Thymus (tissue), 11 donors: Measurements from ENCODE around the gene BRD3OS. TPM values are rescaled to one million over a fixed set of nuclear protein-coding genes. Genes with fewer than 3 reads are reported as not detected.

Experiments used
- DNase-seq, 9 donors: peaks; one replicate each; pipeline ENCODE4 v3.0.0-alpha.2; 2013; ENCODE audit warnings: low spot score in 9 of 9, low read depth in 6 of 9, missing footprints in 1 of 9
- H3K27ac ChIP-seq, 2 donors: one replicate each; pipeline ENCODE4 v1.5.1; 2013; ENCODE audit warnings: control low read depth in 1 of 2, low read depth in 1 of 2, low read length in 1 of 2, mild to moderate bottlenecking in 1 of 2, moderate library complexity in 1 of 2
- H3K27me3 ChIP-seq, 2 donors: one replicate each; pipeline ENCODE4 v1.5.1; 2013; ENCODE audit warnings: low read length in 1 of 2; ENCODE audit not compliant: control insufficient read depth in 2 of 2, insufficient read depth in 1 of 2
- H3K36me3 ChIP-seq, 2 donors: one replicate each; pipeline ENCODE4 v1.5.1; 2013; ENCODE audit warnings: low read length in 1 of 2, mild to moderate bottlenecking in 1 of 2, moderate library complexity in 1 of 2; ENCODE audit not compliant: control insufficient read depth in 2 of 2, insufficient read depth in 2 of 2
- H3K4me1 ChIP-seq, 2 donors: one replicate each; pipeline ENCODE4 v1.5.1; 2013; ENCODE audit warnings: low read length in 2 of 2; ENCODE audit not compliant: control insufficient read depth in 2 of 2, insufficient read depth in 2 of 2
- H3K4me3 ChIP-seq, 2 donors: one replicate each; pipeline ENCODE4 v1.5.1; 2013; ENCODE audit warnings: low read length in 2 of 2, control low read depth in 1 of 2, mild to moderate bottlenecking in 1 of 2
- H3K9me3 ChIP-seq, 2 donors: one replicate each; pipeline ENCODE4 v1.5.1; 2013; ENCODE audit warnings: low read length in 1 of 2, mild to moderate bottlenecking in 1 of 2; ENCODE audit not compliant: control insufficient read depth in 2 of 2, insufficient read depth in 1 of 2
- WGBS: extraction: QIAGEN DNeasy Blood & Tissue Kit; methylation state at CpG from one replicate; pipeline ENCODE4 v1.1.7; 2013; 5-methylcytosine and 5-hydroxymethylcytosine counted together
- polyA plus RNA-seq: library from polyadenylated mRNA; stranded (reverse); fragments of 200-250 nt; gene quantifications from one replicate; pipeline ENCODE4 v1.2.3, GENCODE V29; 2013
- total RNA-seq: library from RNA; stranded (reverse); fragments of 120-200 nt; gene quantifications from one replicate; pipeline ENCODE4 v1.2.4, GENCODE V29; 2013
- donor health status: healthy.

BRD3OS gene
- total and polyA plus RNA-seq, 2 donors, result 9.9 to 12.4 TPM

GRCh38 chr9:134057307-134057657 lies 32.0 kb downstream of the BRD3OS start:
- 95% methylated on average over 13 of the region's 13 CpGs for WGBS
- Histone ChIP-seq H3K36me3 (peaks cover 17 to 55% of the 10 kb centered on the region in 2 donors), H3K9me3 (no peaks in the 10 kb centered on the region), H3K4me3 (no peak overlapping the region), H3K4me1 (peaks cover 0 to 33% of the 10 kb centered on the region in 2 donors), H3K27ac (no peak overlapping the region), H3K27me3 (no peaks in the 10 kb centered on the region)
- DNase-seq, result no peak

GRCh38 chr9:134057751-134058701 lies 32.7 kb downstream of the BRD3OS start:
- Histone ChIP-seq H3K27ac (no peak overlapping the region), H3K27me3 (no peaks in the 10 kb centered on the region), H3K4me1 (peaks cover 0 to 37% of the 10 kb centered on the region in 2 donors), H3K36me3 (peaks cover 11 to 48% of the 10 kb centered on the region in 2 donors), H3K9me3 (no peaks in the 10 kb centered on the region), H3K4me3 (no peak overlapping the region)
- DNase-seq, result no peak
- 96% methylated on average over 28 of the region's 28 CpGs for WGBS

- no peak overlapping the region for H3K27ac ChIP-seq
- H3K36me3 ChIP-seq, result peaks cover 9 to 41% of the 10 kb centered on the region in 2 donors
- no peaks in the 10 kb centered on the region for H3K9me3 ChIP-seq
- H3K4me3 ChIP-seq, result no peak overlapping the region
- peaks cover 0 to 37% of the 10 kb centered on the region in 2 donors for H3K4me1 ChIP-seq
- DNase-seq, result no peak
- H3K27me3 ChIP-seq, result no peaks in the 10 kb centered on the region
- WGBS, result 88% methylated on average over 7 of the region's 7 CpGs
These were observed 33.4 kb downstream of the BRD3OS start for GRCh38 chr9:134058716-134059115.

GRCh38 chr9:134059188-134059641 lies 33.9 kb downstream of the BRD3OS start:
- H3K27ac ChIP-seq, result no peak overlapping the region
- no peaks in the 10 kb centered on the region for H3K9me3 ChIP-seq
- peaks cover 0 to 35% of the 10 kb centered on the region in 2 donors for H3K4me1 ChIP-seq
- 93% methylated on average over 16 of the region's 16 CpGs for WGBS
- no peak for DNase-seq
- H3K4me3 ChIP-seq, result no peak overlapping the region
- no peaks in the 10 kb centered on the region for H3K27me3 ChIP-seq
- peaks cover 9 to 36% of the 10 kb centered on the region in 2 donors for H3K36me3 ChIP-seq

GRCh38 chr9:134059661-134060395 lies 34.5 kb downstream of the BRD3OS start:
- WGBS, result 55% methylated on average over 17 of the region's 17 CpGs
- no peak overlapping the region for H3K4me3 ChIP-seq
- peaks cover 9 to 30% of the 10 kb centered on the region in 2 donors for H3K36me3 ChIP-seq
- no peak overlapping the region for H3K27ac ChIP-seq
- no peaks in the 10 kb centered on the region for H3K27me3 ChIP-seq
- DNase-seq, result peak in 1 of 9 donors; percentile 38
- no peaks in the 10 kb centered on the region for H3K9me3 ChIP-seq
- peaks cover 0 to 30% of the 10 kb centered on the region in 2 donors for H3K4me1 ChIP-seq

- no peak overlapping the region for H3K27ac ChIP-seq
- H3K36me3 ChIP-seq, result peaks cover 9 to 30% of the 10 kb centered on the region in 2 donors
- no peaks in the 10 kb centered on the region for H3K27me3 ChIP-seq
- 83% methylated on average over 4 of the region's 4 CpGs for WGBS
- no peaks in the 10 kb centered on the region for H3K9me3 ChIP-seq
- H3K4me1 ChIP-seq, result peaks cover under 1 to 29% of the 10 kb centered on the region in 2 donors
- no peak for DNase-seq
- no peak overlapping the region for H3K4me3 ChIP-seq
These were observed 35.3 kb downstream of the BRD3OS start for GRCh38 chr9:134060546-134060945.

GRCh38 chr9:134061019-134061687 lies 35.9 kb downstream of the BRD3OS start:
- Histone ChIP-seq H3K27me3 (no peaks in the 10 kb centered on the region), H3K4me1 (peaks cover 6 to 32% of the 10 kb centered on the region in 2 donors), H3K4me3 (no peak overlapping the region), H3K36me3 (peaks cover 9 to 30% of the 10 kb centered on the region in 2 donors), H3K9me3 (no peaks in the 10 kb centered on the region), H3K27ac (no peak overlapping the region)
- DNase-seq, result no peak
- WGBS, result 95% methylated on average over 4 of the region's 4 CpGs

- no peak overlapping the region for H3K4me3 ChIP-seq
- H3K4me1 ChIP-seq, result peaks cover 7 to 34% of the 10 kb centered on the region in 2 donors
These were observed 36.5 kb downstream of the BRD3OS start for GRCh38 chr9:134061688-134062371.

More at GRCh38 chr9:134061688-134062371, 36.5 kb downstream of the BRD3OS start:
- peaks cover 9 to 23% of the 10 kb centered on the region in 2 donors for H3K36me3 ChIP-seq
- H3K27me3 ChIP-seq, result no peaks in the 10 kb centered on the region
- WGBS, result 94% methylated on average over 22 of the region's 22 CpGs
- no peak for DNase-seq
- H3K27ac ChIP-seq, result no peak overlapping the region
- H3K9me3 ChIP-seq, result no peaks in the 10 kb centered on the region
